ENCODE results near the gene GHRL.
"Not testable (repeated sequence)": the region's sequence is repeated elsewhere in the genome, so short reads cannot be mapped to it uniquely, and the experiment has no call there.

Gene GHRL

GRCh38 chr3:10299679-10300078 lies 6.9 kb upstream of the GHRL start:
- no peak for DNase-seq

DNA sequence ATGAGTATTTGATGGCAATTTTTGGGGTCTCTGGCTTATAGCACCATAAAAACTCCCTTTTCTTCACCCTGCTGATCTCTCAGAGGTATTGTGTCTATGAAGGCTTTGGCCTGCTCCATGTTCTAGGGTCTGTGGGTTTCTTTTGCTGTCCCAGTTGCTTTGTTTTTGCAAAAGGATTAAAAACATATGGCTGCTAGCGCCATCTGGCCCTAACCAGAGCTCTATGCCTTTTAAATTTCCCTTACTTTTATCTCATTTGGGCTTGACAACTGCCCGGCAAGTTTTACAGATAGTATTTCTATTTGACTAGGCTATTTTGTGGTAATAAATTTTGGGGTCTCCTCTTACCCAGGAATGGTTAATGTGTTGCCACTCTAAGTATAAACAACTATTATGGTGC lies 6.4 kb upstream of the GHRL start:
- DNase-seq = no peak

- DNase-seq = not testable (repeated sequence)
These were observed 5.3 kb upstream of the GHRL start for GRCh38 chr3:10298064-10298463.

DNA sequence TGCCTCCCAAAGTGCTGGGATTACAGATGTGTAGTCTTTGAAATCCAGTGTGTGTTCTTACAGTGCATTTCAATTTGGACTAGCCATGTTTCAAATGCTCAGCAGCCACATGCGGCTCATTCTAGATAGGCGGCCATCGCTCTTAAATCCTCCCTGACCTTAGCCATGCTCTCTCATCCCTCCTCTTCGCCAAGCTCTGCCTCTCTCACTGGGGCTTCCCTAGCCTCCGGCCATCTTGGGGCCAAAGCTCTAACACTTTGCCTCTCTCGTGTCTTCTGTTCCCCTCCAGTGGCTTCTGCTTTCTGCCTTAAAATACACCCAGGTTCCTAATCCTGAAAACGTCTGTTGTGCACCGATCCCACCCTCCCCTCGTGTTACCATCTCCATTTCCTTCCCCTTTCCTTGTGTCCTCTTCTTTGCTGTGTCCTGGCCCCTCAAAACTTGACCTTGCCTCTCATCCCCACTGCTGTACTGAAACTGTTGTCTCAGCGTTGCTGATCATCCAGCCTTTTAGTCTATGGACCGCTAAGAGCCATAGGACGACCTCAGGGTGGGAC lies 1.4 kb upstream of the GHRL start:
- DNase-seq = no peak

- DNase-seq = no peak
These were observed 1.1 kb downstream of the GHRL start for GRCh38 chr3:10291641-10292040.

DNA sequence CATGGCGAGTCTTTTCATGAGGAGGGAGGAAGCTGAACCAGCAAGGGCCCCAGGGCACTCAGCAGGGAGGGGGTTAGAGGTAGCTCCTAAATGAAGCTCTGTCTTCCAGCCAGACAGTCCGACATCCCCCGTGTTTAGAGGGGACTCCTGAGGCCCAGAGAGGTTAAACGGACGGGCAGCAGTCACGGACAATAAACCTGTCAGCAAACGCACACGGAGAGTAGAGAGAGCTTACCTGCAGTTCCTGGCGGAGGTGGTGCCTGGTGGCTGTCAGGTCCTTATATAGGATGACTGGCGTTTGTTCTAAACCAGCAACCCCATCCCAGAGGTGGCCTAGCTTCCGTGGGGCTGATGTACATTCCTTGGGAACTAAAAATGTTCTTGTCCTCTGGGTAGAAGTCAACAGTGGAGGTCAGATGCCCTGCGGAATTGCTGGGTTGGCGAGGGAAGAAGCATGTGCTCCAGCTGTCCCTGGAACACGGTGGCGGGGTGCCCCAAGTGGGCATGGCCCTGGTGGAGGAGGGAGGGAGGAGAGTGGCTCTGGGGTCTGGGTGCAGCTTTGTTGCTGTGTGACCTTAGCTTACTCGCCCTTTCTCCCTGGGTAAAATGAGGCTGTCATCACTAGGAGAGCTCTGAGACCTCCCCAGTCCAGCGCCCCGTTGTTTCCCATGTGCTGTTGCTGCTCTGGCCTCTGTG lies 2.1 kb downstream of the GHRL start:
- no peak for DNase-seq

DNA sequence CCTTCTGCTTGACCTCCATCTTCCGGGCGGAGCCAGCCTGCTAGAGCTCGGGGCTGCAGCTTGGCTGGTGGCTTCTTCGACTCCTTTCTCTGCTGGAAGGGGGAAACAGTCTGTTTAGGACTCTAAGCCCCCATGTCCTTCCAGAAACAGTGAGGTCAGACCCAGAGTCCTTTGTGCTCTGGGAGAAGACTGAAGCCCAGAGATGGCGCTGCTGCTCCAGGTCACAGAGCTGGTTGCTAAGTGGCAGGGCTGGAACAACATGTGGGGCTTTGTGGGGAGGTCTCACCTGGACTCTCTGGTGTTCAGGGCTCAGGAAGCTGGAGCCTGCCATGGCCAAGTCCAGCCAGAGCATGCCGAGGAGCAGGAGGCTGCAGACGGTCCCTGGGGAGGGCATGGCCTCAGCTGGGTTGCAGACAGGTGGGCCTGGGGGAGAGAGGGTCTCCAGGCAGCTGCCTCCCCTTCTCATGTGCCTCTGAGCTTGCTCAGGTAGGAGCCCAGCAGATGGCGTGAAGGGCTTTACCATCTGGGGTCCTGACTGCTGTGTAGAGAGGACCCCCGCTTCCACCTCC lies 2.9 kb downstream of the GHRL start:
- DNase-seq = no peak

GRCh38 chr3:10289077-10289476 lies 3.7 kb downstream of the GHRL start:
- DNase-seq = no peak

DNA sequence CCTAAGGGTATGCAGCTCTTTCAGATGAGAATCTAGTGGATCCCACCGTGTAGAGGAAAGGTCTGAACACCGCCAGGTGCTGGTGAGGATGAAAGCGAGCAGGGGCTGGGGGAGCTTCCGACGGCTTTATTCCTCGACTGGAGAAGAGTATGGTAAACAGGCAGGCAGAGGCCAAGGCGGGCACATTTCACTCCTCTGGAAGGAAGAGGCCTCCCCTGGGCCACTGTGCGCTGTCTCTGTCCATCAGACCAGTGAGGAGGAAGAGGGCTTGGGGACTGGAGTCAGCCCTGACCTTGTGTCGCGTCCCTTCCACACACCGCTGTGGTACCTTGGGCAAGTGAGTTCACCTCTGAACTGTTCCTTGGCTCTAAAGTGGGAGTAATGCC lies 4.2 kb downstream of the GHRL start:
- DNase-seq = no peak

GRCh38 chr3:10287936-10288574 lies 4.7 kb downstream of the GHRL start:
- DNase-seq = no peak

- DNase-seq = peak in 20 of 58 donors; percentile 6 to 66 (median 26)
These were observed 6.0 kb downstream of the GHRL start for GRCh38 chr3:10286596-10287295.

DNA sequence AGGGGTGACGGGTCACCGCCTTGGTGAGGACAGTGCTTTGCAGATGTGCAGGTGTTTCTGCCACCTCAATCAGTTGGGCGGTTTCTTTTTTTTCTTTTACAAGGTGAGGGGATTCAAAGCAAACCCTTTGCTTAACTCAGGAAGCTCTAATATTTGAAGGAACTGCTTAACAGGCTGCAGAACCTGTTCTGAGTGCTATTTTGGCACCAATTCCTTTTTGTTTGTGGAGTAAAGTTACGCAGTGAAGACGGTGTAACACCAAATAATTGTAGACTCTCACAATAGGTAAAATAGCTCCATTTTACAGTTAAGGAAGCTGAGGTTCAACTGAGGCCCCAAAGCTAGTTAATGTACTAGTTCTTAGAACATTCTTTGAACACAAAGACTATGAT lies 6.6 kb downstream of the GHRL start:
- no peak for DNase-seq

DNA sequence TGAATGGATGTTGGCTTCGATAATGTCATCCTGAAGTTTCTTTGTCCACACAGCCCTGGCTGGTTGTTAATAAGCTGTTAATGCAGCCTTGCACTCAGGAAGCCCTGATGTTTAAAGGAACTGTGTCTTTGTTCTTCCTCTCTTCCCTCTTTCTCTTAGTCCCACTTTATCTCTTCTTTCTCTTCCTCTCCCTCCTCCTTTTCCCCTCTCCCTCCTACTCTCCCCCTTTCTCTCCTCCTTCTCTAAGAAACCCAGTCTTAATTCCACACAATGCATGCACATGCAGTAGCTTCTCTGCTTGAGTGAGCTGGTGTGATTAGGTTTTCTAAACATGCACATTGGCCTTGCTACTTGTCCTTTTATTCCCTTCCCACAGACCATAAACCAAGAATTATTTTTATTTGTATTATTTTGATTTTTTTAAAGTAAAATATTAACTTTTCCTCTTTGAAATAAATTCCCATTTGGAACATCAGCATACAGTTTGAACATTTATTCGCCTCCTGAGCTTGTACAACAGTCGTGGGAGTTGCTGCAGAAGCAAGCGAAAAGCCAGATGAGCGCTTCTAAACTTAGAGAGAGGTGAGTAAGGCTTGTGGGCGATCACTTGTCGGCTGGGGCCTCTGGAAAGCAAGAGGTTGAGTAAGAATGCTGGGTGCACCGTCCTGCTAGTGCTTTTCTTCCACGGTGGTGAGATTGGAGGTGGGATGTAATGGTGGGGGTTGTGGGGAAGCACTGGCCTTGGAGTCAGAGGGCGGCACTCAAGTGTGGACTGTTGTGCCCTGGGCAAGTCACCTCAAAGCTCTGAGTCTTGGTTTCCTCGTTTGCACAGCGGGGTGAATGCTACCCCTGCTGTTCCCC lies 7.2 kb downstream of the GHRL start:
- peak in 16 of 58 donors; percentile 12 to 80 (median 31) for DNase-seq

GRCh38 chr3:10284496-10284895 lies 8.3 kb downstream of the GHRL start:
- DNase-seq = no peak

- DNase-seq = no peak
These were observed 9.1 kb downstream of the GHRL start for GRCh38 chr3:10283638-10284037.

- peak in 1 of 58 donors; percentile 31 for DNase-seq
These were observed 10.8 kb downstream of the GHRL start for GRCh38 chr3:10281951-10282350.

- DNase-seq = no peak
These were observed 12.2 kb downstream of the GHRL start for GRCh38 chr3:10280571-10280970.

DNA sequence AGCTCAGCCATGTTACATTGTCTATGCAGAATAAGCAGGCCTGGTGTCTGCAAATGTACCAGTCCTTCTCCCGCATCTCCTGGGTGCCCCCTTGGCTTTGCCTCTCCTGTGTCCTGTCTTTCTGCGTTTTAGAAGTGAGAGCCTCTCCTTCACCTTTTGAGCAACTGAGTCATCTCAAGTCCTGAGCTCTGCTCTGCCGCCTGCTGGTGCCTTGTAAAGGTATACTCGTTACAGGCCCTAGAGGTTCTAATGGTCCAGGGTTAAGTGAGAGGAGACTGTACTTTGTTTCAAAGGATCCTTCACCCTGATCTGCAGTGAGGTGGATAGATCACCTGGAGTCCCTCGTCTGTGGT lies 12.6 kb downstream of the GHRL start:
- no peak for DNase-seq

DNA sequence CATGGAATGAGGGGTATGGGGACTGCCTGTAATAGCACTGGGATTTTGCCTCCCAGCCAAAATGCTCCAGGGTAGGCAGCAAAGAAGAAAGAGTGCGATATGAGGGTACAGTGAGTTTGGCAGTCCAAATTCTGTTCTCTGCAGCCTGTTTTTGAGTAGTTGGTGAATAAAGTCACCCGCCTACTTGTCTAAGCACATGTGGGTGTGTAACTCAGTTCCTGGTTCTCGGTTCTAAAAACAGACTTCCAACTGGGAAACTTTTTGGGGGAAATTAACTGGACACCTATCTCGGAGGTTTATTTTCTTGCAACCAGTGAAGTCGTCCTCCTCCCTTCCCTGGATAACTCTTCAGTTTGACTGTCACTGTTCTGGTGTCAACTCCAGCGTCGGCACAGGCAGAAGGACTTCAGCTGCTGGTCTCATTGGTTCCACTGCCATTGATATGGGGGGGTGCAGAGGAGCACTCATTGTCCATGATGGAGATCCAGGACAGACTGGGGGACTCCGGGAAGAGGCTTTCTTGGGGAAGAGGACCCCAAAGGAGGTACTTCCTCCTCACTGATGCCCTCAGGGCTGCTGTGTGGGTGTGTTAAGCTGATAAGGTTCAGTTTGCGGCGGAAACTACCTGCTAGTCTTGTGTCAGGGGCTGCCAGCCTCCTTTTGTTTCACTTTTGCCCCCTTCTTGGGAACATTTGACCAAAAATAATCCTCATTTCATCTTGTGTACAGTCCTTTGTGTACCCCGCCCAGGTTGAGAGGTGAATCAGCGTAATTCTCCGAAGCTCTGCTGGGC lies 13.2 kb downstream of the GHRL start:
- peak in 3 of 58 donors; percentile 13 to 71 (median 17) for DNase-seq

DNA sequence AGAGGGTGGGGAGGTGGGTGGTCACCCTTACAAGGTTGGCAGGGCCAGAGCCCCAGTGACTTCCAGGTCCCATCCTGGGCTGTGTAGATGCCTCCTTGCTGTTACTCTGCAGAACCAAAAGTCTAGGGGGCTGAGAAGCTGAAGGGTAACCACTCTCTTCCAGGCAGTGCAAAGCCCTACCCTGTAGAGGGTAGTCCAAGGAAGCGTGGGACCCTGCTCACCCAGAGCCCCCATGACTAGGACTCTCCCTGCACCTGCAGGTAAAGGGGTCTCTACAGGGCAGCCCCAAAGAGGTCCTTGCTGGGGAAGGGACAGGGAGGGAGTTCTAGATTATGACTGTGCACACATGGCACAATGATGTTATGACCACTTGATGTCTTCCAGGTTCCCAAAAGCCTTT lies 14.2 kb downstream of the GHRL start:
- no peak for DNase-seq
